Vagina (tissue), 2 donors: ENCODE measurements around the gene TTC39B. TPM values are rescaled to one million over a fixed set of nuclear protein-coding genes. Genes with fewer than 3 reads are reported as not detected.

Experiments used
- DNase-seq, 2 donors: peaks; one replicate each; pipeline ENCODE4 v3.0.0-alpha.2; 2017; ENCODE audit errors: extremely low spot score in 2 of 2
- H3K27ac ChIP-seq: fragments of 200-600 bp; sonication (generic); one replicate; pipeline ENCODE4 v1.5.1; 2019
- H3K27me3 ChIP-seq: fragments of 200-600 bp; sonication (generic); one replicate; pipeline ENCODE4 v1.5.1; 2019
- H3K36me3 ChIP-seq, 2 donors: fragments of 200-600 bp; sonication (generic); one replicate each; pipeline ENCODE4 v1.5.1; 2017 to 2019
- H3K4me1 ChIP-seq: fragments of 200-600 bp; sonication (generic); one replicate; pipeline ENCODE4 v1.5.1; 2019
- H3K4me3 ChIP-seq, 2 donors: fragments of 200-600 bp; sonication (generic); 1 replicate in 1 of 2; 2 replicates in 1 of 2; pipeline ENCODE4 v1.5.1; 2016 to 2019
- H3K9me3 ChIP-seq: fragments of 200-600 bp; sonication (generic); one replicate; pipeline ENCODE4 v1.5.1; 2019
- CTCF ChIP-seq, 3 experiments: fragments of 450-650 bp in 2 of 3; fragments of 200-600 bp in 1 of 3; sonication (generic) in 1 of 3; IDR thresholded peaks; one replicate each; pipeline ENCODE4 v1.5.1; 2017 to 2019; ENCODE audit warnings: antibody characterized with exemption in 3 of 3, mild to moderate bottlenecking in 2 of 3, moderate library complexity in 2 of 3
- POLR2A ChIP-seq, 2 donors: fragments of 450-650 bp; IDR thresholded peaks; one replicate each; pipeline ENCODE4 v1.6.1; 2017; ENCODE audit warnings: antibody characterized with exemption in 2 of 2, mild to moderate bottlenecking in 2 of 2, moderate library complexity in 2 of 2
- POLR2AphosphoS5 ChIP-seq, 2 donors: sonication (generic); formaldehyde crosslinking; IDR thresholded peaks; one replicate each; pipeline ENCODE4 v1.9.0; 2017; ENCODE audit warnings: antibody characterized with exemption in 2 of 2, mild to moderate bottlenecking in 2 of 2, low read depth in 1 of 2; ENCODE audit not compliant: insufficient read depth in 1 of 2
- intact Hi-C: fragments of 100-400 bp; cut with DNase I; formaldehyde crosslinking; loops from one replicate; pipeline ENCODE4 v1.15.1; 2023
- total RNA-seq: library from RNA; depleted of rRNA; stranded (reverse); fragments of >200 nt; gene quantifications from one replicate; pipeline ENCODE4 v1.2.3, GENCODE V29; 2016

The TTC39B gene
- total RNA-seq, 1 donor from 2014 or later, result 13.3 TPM

DNA sequence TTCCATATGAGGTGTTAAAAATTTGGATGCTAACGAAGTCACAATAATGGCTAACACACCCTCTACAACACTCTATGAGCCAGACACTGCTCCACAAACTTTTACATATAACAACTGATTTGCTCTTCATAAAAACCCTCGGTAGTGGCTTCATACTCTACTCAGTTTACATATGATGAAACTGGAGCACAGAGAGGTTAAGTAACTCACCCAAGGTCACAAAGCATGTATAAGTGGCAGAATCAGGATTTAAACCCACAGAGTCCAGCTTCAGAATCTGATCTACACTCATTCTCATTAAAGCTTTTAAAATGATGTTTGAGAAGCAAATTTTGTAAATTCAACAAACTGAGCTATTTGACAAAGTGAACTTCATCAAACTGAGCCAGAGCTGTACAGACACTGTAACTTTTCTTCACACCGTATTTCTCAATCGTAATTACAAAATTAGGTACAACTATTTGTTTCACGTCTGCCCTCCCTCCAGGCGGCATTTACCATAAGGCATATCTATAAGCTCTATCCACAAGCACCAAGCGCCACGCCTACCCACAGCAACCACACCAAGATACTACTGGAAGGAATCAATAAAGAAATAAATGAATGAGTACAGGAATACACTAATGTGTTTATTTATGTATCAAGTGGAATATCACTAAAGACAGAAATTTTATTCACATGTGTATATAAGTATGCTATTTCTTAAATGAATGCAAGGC is 24.3 kb downstream of the TTC39B start:
- H3K27ac ChIP-seq, result no peak overlapping the region
- DNase-seq, result no peak
- no peaks in the 10 kb centered on the region for H3K27me3 ChIP-seq
- H3K36me3 ChIP-seq, result no peaks in the 10 kb centered on the region
- H3K4me1 ChIP-seq, result no peaks in the 10 kb centered on the region
- TF ChIP-seq POLR2A (IDR thresholded peaks at IDR 0.05) (no peak), CTCF (IDR thresholded peaks at IDR 0.05) (no peak), POLR2AphosphoS5 (IDR thresholded peaks at IDR 0.05; ENCODE audit: insufficient read depth in 1 of 2, low read depth in 1 of 2) (no peak)
- intact Hi-C loops, result no loop called here
- no peaks in the 10 kb centered on the region for H3K9me3 ChIP-seq
- H3K4me3 ChIP-seq, result no peak overlapping the region

- intact Hi-C loops, result no loop called here
- Histone ChIP-seq H3K27ac (no peak overlapping the region), H3K9me3 (no peaks in the 10 kb centered on the region), H3K27me3 (no peaks in the 10 kb centered on the region), H3K4me1 (no peaks in the 10 kb centered on the region), H3K4me3 (no peak overlapping the region), H3K36me3 (no peaks in the 10 kb centered on the region)
- no peak for DNase-seq
- TF ChIP-seq POLR2AphosphoS5 (IDR thresholded peaks at IDR 0.05; ENCODE audit: insufficient read depth in 1 of 2, low read depth in 1 of 2), result no peak
- no peak for TF ChIP-seq POLR2A (IDR thresholded peaks at IDR 0.05)
- TF ChIP-seq CTCF (IDR thresholded peaks at IDR 0.05), result no peak
These were observed 26.4 kb downstream of the TTC39B start for GRCh38 chr9:15280647-15281046.

- Histone ChIP-seq H3K27ac (no peak overlapping the region), H3K4me3 (no peak overlapping the region), H3K4me1 (no peaks in the 10 kb centered on the region), H3K36me3 (no peaks in the 10 kb centered on the region), H3K9me3 (no peaks in the 10 kb centered on the region), H3K27me3 (no peaks in the 10 kb centered on the region)
- intact Hi-C loops, result no loop called here
- no peak for TF ChIP-seq POLR2AphosphoS5 (IDR thresholded peaks at IDR 0.05; ENCODE audit: insufficient read depth in 1 of 2, low read depth in 1 of 2)
- no peak for DNase-seq
These were observed 28.2 kb downstream of the TTC39B start for GRCh38 chr9:15278839-15279238.

GRCh38 chr9:15278091-15278687 is 28.8 kb downstream of the TTC39B start:
- Histone ChIP-seq H3K36me3 (no peaks in the 10 kb centered on the region), H3K4me1 (no peaks in the 10 kb centered on the region), H3K9me3 (no peaks in the 10 kb centered on the region), H3K4me3 (no peak overlapping the region), H3K27me3 (no peaks in the 10 kb centered on the region), H3K27ac (no peak overlapping the region)
- TF ChIP-seq CTCF (IDR thresholded peaks at IDR 0.05) (no peak), POLR2AphosphoS5 (IDR thresholded peaks at IDR 0.05; ENCODE audit: insufficient read depth in 1 of 2, low read depth in 1 of 2) (no peak), POLR2A (IDR thresholded peaks at IDR 0.05) (no peak)
- no peak for DNase-seq
- intact Hi-C loops, result no loop called here

DNA sequence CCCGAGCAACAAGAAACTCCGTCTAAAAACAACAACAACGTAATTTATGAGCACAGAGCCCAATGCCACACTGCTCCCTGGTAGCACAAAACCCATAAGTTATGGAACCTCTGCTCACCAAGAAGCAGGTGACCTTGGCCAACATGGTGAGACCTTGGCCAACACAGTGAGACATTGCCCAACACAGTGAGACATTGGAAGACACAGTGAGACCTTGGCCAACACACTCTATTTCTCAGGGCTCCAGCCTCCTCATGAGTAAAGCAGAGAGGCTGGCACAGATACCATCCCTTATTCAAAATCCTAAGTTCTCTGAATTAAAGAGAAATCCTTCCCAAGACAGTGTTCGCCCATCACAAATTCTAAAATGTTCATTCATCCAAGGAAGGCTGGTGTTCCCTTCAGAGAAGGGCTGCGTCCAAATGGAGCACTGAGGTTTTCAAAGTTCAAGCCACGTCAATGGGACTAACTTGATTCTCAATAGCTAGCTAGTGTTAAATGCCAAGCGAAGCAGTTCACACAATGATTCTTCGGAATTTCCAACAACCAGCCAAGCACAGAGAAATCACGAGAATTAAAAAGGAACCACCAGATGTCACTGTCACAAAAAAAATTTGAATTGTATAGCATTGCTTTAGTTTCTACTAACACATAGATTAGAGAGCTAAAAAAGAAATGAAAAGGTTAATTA is 29.5 kb downstream of the TTC39B start:
- no peak overlapping the region for H3K27ac ChIP-seq
- peak in 1 of 3 experiments; percentile 26 for TF ChIP-seq CTCF (IDR thresholded peaks at IDR 0.05)
- no peak for TF ChIP-seq POLR2AphosphoS5 (IDR thresholded peaks at IDR 0.05; ENCODE audit: insufficient read depth in 1 of 2, low read depth in 1 of 2)
- no peak overlapping the region for H3K4me3 ChIP-seq
- H3K36me3 ChIP-seq, result no peaks in the 10 kb centered on the region
- intact Hi-C loops, result no loop called here
- no peaks in the 10 kb centered on the region for H3K4me1 ChIP-seq
- H3K9me3 ChIP-seq, result no peaks in the 10 kb centered on the region
- H3K27me3 ChIP-seq, result no peaks in the 10 kb centered on the region
- DNase-seq, result no peak
